ENCODE measurements around the gene ATP9B. TPM values are rescaled to one million over a fixed set of nuclear protein-coding genes. Genes with fewer than 3 reads are reported as not detected.

The ATP9B gene
- total and polyA plus RNA-seq, 4 donors: 7.1 to 31.4 (median 15.5) TPM

- Histone ChIP-seq H3K27ac (ENCODE audit: low read depth in 1 of 2, low read length in 2 of 2) (no peak overlapping the region), H3K9me3 (ENCODE audit: control insufficient read depth in 4 of 4, low read length in 3 of 4) (no peaks in the 10 kb centered on the region), H3K36me3 (ENCODE audit: control insufficient read depth in 4 of 4, insufficient read depth in 3 of 4, low read depth in 1 of 4, low read length in 3 of 4) (peaks cover 4 to 16% (median 7%) of the 10 kb centered on the region in 4 donors), H3K4me1 (ENCODE audit: control insufficient read depth in 4 of 4, insufficient read depth in 4 of 4, low read length in 3 of 4) (no peaks in the 10 kb centered on the region), H3K27me3 (ENCODE audit: control insufficient read depth in 4 of 4, insufficient read depth in 4 of 4, low read length in 3 of 4) (no peaks in the 10 kb centered on the region), H3K4me3 (ENCODE audit: low read depth in 1 of 3, low read length in 3 of 3) (no peak overlapping the region), H3K9ac (ENCODE audit: low read depth in 1 of 2, low read length in 2 of 2) (no peak overlapping the region)
- DNase-seq (ENCODE audit: low spot score): no peak
- TF ChIP-seq TAF1 (conservative IDR thresholded peaks at IDR 0.05) (no peak), ATF3 (IDR thresholded peaks at IDR 0.05) (no peak), RXRA (IDR thresholded peaks at IDR 0.05) (no peak), MAX (IDR thresholded peaks at IDR 0.05) (no peak), FOXA1 (IDR thresholded peaks at IDR 0.05) (no peak), EGR1 (IDR thresholded peaks at IDR 0.05; ENCODE audit: low read depth in 2 of 2) (no peak), RAD21 (IDR thresholded peaks at IDR 0.05) (no peak), ZBTB33 (IDR thresholded peaks at IDR 0.05) (no peak), JUND (IDR thresholded peaks at IDR 0.05) (no peak), CTCF (IDR thresholded peaks at IDR 0.05; ENCODE audit: low read depth, low read length, missing input control) (no peak), FOXA2 (IDR thresholded peaks at IDR 0.05) (no peak), HNF4A (conservative IDR thresholded peaks at IDR 0.05) (no peak), YY1 (IDR thresholded peaks at IDR 0.05) (no peak)
- 94% methylated on average over 19 of the region's 19 CpGs for WGBS
These were observed 308.1 kb downstream of the ATP9B start for GRCh38 chr18:79377187-79377891.

GRCh38 chr18:79378536-79379250, 309.5 kb downstream of the ATP9B start:
- H3K27me3 ChIP-seq (ENCODE audit: control insufficient read depth in 4 of 4, insufficient read depth in 4 of 4, low read length in 3 of 4): no peaks in the 10 kb centered on the region
- 58% methylated on average over 48 of the region's 48 CpGs for WGBS
- no peaks in the 10 kb centered on the region for H3K4me1 ChIP-seq (ENCODE audit: control insufficient read depth in 4 of 4, insufficient read depth in 4 of 4, low read length in 3 of 4)
- H3K27ac ChIP-seq (ENCODE audit: low read depth in 1 of 2, low read length in 2 of 2): no peak overlapping the region
- H3K9ac ChIP-seq (ENCODE audit: low read depth in 1 of 2, low read length in 2 of 2): no peak overlapping the region
- peak; percentile 83 for DNase-seq (ENCODE audit: low spot score)
- H3K9me3 ChIP-seq (ENCODE audit: control insufficient read depth in 4 of 4, low read length in 3 of 4): no peaks in the 10 kb centered on the region
- no peak overlapping the region for H3K4me3 ChIP-seq (ENCODE audit: low read depth in 1 of 3, low read length in 3 of 3)
- peaks cover 4 to 14% (median 7%) of the 10 kb centered on the region in 4 donors for H3K36me3 ChIP-seq (ENCODE audit: control insufficient read depth in 4 of 4, insufficient read depth in 3 of 4, low read depth in 1 of 4, low read length in 3 of 4)
- TF ChIP-seq HNF4A (conservative IDR thresholded peaks at IDR 0.05) (no peak), EGR1 (IDR thresholded peaks at IDR 0.05; ENCODE audit: low read depth in 2 of 2) (no peak), FOXA2 (IDR thresholded peaks at IDR 0.05) (no peak), HNF4G (IDR thresholded peaks at IDR 0.05) (no peak), RXRA (IDR thresholded peaks at IDR 0.05) (no peak), GABPA (IDR thresholded peaks at IDR 0.05 in 1 of 2, conservative IDR thresholded peaks at IDR 0.05 in 1 of 2) (no peak), MAX (IDR thresholded peaks at IDR 0.05) (no peak), SP1 (IDR thresholded peaks at IDR 0.05) (no peak), FOXA1 (IDR thresholded peaks at IDR 0.05) (no peak), RAD21 (IDR thresholded peaks at IDR 0.05) (peak; percentile 78 to 88), ATF3 (IDR thresholded peaks at IDR 0.05) (no peak), ZBTB33 (IDR thresholded peaks at IDR 0.05) (no peak), YY1 (IDR thresholded peaks at IDR 0.05) (no peak), CTCF (IDR thresholded peaks at IDR 0.05; ENCODE audit: low read depth, low read length, missing input control) (peak; percentile 79), TAF1 (conservative IDR thresholded peaks at IDR 0.05) (no peak), NR2F2 (IDR thresholded peaks at IDR 0.05) (no peak)

Data from liver (tissue), 9 donors.